OCI-LY7 (cell line): ENCODE data around the gene PDPN.

Source experiments
- EZH2phosphoT487 ChIP-seq: fragments of 200-600 bp; sonication (generic); IDR thresholded peaks from 2 replicates; pipeline ENCODE4 v1.6.1; 2018; ENCODE audit warnings: low read depth, borderline replicate concordance, mild to moderate bottlenecking, mixed run types, antibody characterized with exemption, low read length, moderate library complexity, mixed read lengths
- TF ChIP-seq, protein P1 (sequence below): fragments of 200-600 bp; sonication (generic); conservative IDR thresholded peaks from 2 replicates; pipeline ENCODE4 v1.5.1; 2014; ENCODE audit warnings: mild to moderate bottlenecking, antibody characterized with exemption, low read length, moderate library complexity, mixed read lengths

- TF ChIP-seq, protein P1, sequence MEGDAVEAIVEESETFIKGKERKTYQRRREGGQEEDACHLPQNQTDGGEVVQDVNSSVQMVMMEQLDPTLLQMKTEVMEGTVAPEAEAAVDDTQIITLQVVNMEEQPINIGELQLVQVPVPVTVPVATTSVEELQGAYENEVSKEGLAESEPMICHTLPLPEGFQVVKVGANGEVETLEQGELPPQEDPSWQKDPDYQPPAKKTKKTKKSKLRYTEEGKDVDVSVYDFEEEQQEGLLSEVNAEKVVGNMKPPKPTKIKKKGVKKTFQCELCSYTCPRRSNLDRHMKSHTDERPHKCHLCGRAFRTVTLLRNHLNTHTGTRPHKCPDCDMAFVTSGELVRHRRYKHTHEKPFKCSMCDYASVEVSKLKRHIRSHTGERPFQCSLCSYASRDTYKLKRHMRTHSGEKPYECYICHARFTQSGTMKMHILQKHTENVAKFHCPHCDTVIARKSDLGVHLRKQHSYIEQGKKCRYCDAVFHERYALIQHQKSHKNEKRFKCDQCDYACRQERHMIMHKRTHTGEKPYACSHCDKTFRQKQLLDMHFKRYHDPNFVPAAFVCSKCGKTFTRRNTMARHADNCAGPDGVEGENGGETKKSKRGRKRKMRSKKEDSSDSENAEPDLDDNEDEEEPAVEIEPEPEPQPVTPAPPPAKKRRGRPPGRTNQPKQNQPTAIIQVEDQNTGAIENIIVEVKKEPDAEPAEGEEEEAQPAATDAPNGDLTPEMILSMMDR: no peak
- TF ChIP-seq EZH2phosphoT487: no peak
These were observed 28.8 kb upstream of the PDPN start for GRCh38 chr1:13554798-13555197.
